Loucy (cell line): ENCODE measurements around the gene APOBEC3H.
"Not testable (repeated sequence)": the region's sequence is repeated elsewhere in the genome, so short reads cannot be mapped to it uniquely, and the experiment has no call there.

ENCODE experiments used
- CTCF ChIP-seq: fragments of 200-600 bp; sonication (generic); conservative IDR thresholded peaks from 2 replicates; pipeline ENCODE4 v1.5.1; 2014; ENCODE audit warnings: mild to moderate bottlenecking, antibody characterized with exemption, low read length
- EZH2phosphoT487 ChIP-seq: fragments of 200-600 bp; IDR thresholded peaks from 2 replicates; pipeline ENCODE4 v1.6.1; 2018; ENCODE audit warnings: antibody characterized with exemption, mild to moderate bottlenecking, moderate library complexity, borderline replicate concordance

GRCh38 chr22:39066442-39067276 lies 30.4 kb upstream of the APOBEC3H start:
- TF ChIP-seq CTCF, EZH2phosphoT487: not testable (repeated sequence)
